HepG2 (cell line): ENCODE results near the gene CEACAM4. TPM values are rescaled to one million over a fixed set of nuclear protein-coding genes. Genes with fewer than 3 reads are reported as not detected.
A peak's percentile ranks its signal among the peaks of the same experiment; 100 is the strongest.

Source experiments
- ATAC-seq: fragments of 200-7000 bp; cut with Tn5 transposase; 3 replicates; pipeline ENCODE4 v1.9.1; 2020; ENCODE audit warnings: mild to moderate bottlenecking, moderate library complexity
- BruUV-seq: library from RNA; stranded (reverse); fragments of 400-500 nt; replicated peaks from 2 replicates; lab custom pipeline; 2021; lab: Mats Ljungman, UMichigan
- CTCF ChIA-PET: fragments of 300-600 bp; formaldehyde crosslinking; extraction: SDS; loops from one replicate; lab custom pipeline; 2021; ENCODE audit warnings: low total read pairs, inconsistent platforms, low intra/inter-chr PET ratio; lab: Yijun Ruan, JAX
- POLR2A ChIA-PET: fragments of 350-600 bp; sonication (Branson Sonifier 250); formaldehyde crosslinking; loops from one replicate; lab custom pipeline; 2020; ENCODE audit warnings: antibody characterized with exemption, inconsistent platforms; lab: Yijun Ruan, JAX
- DNase-seq: peaks from one replicate; pipeline ENCODE4 v3.0.0-alpha.2; 2015; ENCODE audit warnings: low spot score
- FAIRE-seq: peaks from 3 replicates; lab custom pipeline; 2011; peaks lifted over from hg19 to GRCh38; lab: Jason Lieb, UNC
- H2AFZ ChIP-seq: one replicate; pipeline ENCODE4 v1.6.1; 2011; ENCODE audit warnings: low read length, inconsistent platforms
- H3K27ac ChIP-seq: fragments of 300-600 bp; 3 replicates; pipeline ENCODE4 v1.8.0; 2011; ENCODE audit warnings: mixed run types, mild to moderate bottlenecking, mixed read lengths, low read length, inconsistent platforms; ENCODE audit not compliant: insufficient read depth; ENCODE audit errors: extremely low read length
- H3K27me3 ChIP-seq, 2 experiments: fragments of 200-600 bp in 1 of 2; 2 replicates in 1 of 2; 3 replicates in 1 of 2; pipeline versions ENCODE4 v1.6.0 to v1.8.0; 2011; ENCODE audit warnings: low read length in 2 of 2, mild to moderate bottlenecking in 2 of 2, moderate library complexity in 2 of 2, inconsistent platforms in 1 of 2; ENCODE audit not compliant: insufficient read depth in 2 of 2, control insufficient read depth in 1 of 2
- H3K36me3 ChIP-seq, 2 experiments: fragments of 200-600 bp in 1 of 2; replicated peaks in 1 of 2; 2 replicates in 1 of 2; 3 replicates in 1 of 2; pipeline versions ENCODE4 v1.5.1 to v1.8.0; 2011; ENCODE audit warnings: low read length in 2 of 2, inconsistent platforms in 1 of 2; ENCODE audit not compliant: insufficient read depth in 2 of 2, control insufficient read depth in 1 of 2
- H3K4me1 ChIP-seq: 2 replicates; pipeline ENCODE4 v1.5.1; 2012; ENCODE audit warnings: low read length, inconsistent platforms; ENCODE audit not compliant: insufficient read depth
- H3K4me2 ChIP-seq: 2 replicates; pipeline ENCODE4 v1.6.0; 2011; ENCODE audit warnings: low read depth, low read length, inconsistent platforms
- H3K4me3 ChIP-seq, 3 experiments: fragments of 200-600 bp in 1 of 3; sonication (generic), shearing (Covaris generic) in 1 of 3; replicated peaks in 1 of 3; 2 replicates each; pipeline ENCODE4 v1.5.1; 2011 to 2016; ENCODE audit warnings: low read length in 3 of 3, inconsistent platforms in 2 of 3, low read depth in 2 of 3, mild to moderate bottlenecking in 2 of 3, control low read depth in 1 of 3, mixed read lengths in 1 of 3; ENCODE audit not compliant: insufficient read depth in 1 of 3
- H3K79me2 ChIP-seq: one replicate; pipeline ENCODE4 v1.6.1; 2011; ENCODE audit warnings: low read length, inconsistent platforms; ENCODE audit not compliant: insufficient read depth
- H3K9ac ChIP-seq: 2 replicates; pipeline ENCODE4 v1.6.0; 2011; ENCODE audit warnings: mild to moderate bottlenecking, low read depth, low read length, inconsistent platforms; ENCODE audit not compliant: insufficient read depth
- H3K9me3 ChIP-seq: 2 replicates; pipeline ENCODE4 v1.5.1; 2012; ENCODE audit warnings: mild to moderate bottlenecking, low read length
- H4K20me1 ChIP-seq: 2 replicates; pipeline ENCODE4 v1.6.0; 2011; ENCODE audit warnings: inconsistent platforms, mild to moderate bottlenecking, low read length, moderate library complexity; ENCODE audit not compliant: insufficient read depth
- EED ChIP-seq: sonication (generic); formaldehyde crosslinking; IDR thresholded peaks from 2 replicates; pipeline ENCODE4 v1.5.0; 2020; ENCODE audit warnings: mild to moderate bottlenecking, missing genetic modification reagents
- HOXA5 ChIP-seq: sonication (generic); formaldehyde crosslinking; IDR thresholded peaks from 2 replicates; pipeline ENCODE4 v1.4.0; 2020; ENCODE audit warnings: missing genetic modification reagents
- MIER2 ChIP-seq: IDR thresholded peaks from 2 replicates; pipeline ENCODE4 v1.6.1; 2016; ENCODE audit warnings: missing biosample characterization, missing genetic modification reagents
- PHF20 ChIP-seq: sonication (generic); formaldehyde crosslinking; IDR thresholded peaks from 2 replicates; pipeline ENCODE4 v1.5.0; 2020; ENCODE audit warnings: mild to moderate bottlenecking, missing genetic modification reagents
- RAD21 ChIP-seq: fragments of 450-650 bp; formaldehyde crosslinking; IDR thresholded peaks from 2 replicates; pipeline ENCODE4 v1.5.0; 2020; ENCODE audit warnings: mild to moderate bottlenecking
- RBM39 ChIP-seq: fragments of 200-400 bp; formaldehyde crosslinking; IDR thresholded peaks from one replicate; pipeline ENCODE4 v1.6.1; 2018; ENCODE audit warnings: antibody characterized with exemption, mild to moderate bottlenecking, low read depth, low read length; ENCODE audit not compliant: poor library complexity, severe bottlenecking
- ZNF253 ChIP-seq: sonication (generic); formaldehyde crosslinking; IDR thresholded peaks from 2 replicates; pipeline ENCODE4 v1.8.0; 2022; ENCODE audit warnings: mild to moderate bottlenecking, missing genetic modification reagents, borderline replicate concordance
- ZSCAN30 ChIP-seq: sonication (generic); formaldehyde crosslinking; IDR thresholded peaks from 2 replicates; pipeline ENCODE4 v1.5.0; 2020; ENCODE audit warnings: mild to moderate bottlenecking, missing genetic modification reagents
- WGBS: methylation state at CpG from one replicate; pipeline ENCODE4 v1.1.6; 2017; ENCODE audit warnings: low lambda C conversion rate; 5-methylcytosine and 5-hydroxymethylcytosine counted together
- in situ Hi-C: cut with HindIII; loops from 2 replicates; pipeline ENCODE4 v1.10.0; 2017; ENCODE audit warnings: low pct_unique_long_range_greater_than_20kb; ENCODE audit not compliant: extremely low pct_ligation_motif_present
- intact Hi-C: fragments of 100-400 bp; cut with micrococcal nuclease; formaldehyde crosslinking; loops from one replicate; pipeline ENCODE4 v1.10.0; 2022; ENCODE audit not compliant: unreplicated experiment
- polyA plus RNA-seq, 8 experiments: library from polyadenylated mRNA; depleted of rRNA in 3 of 8; stranded (reverse) in 7 of 8; unstranded in 1 of 8; fragments of >200 nt; fragmentation: Illumina TruSeq in 4 of 8; extraction: Trizol in 4 of 8; gene quantifications; 2 replicates each; pipeline versions ENCODE4 v1.2.1 to v1.2.3, GENCODE V29; 2011 to 2016; ENCODE audit warnings: low read depth in 4 of 8, missing spikeins in 1 of 8, mixed read lengths in 1 of 8; ENCODE audit not compliant: insufficient read depth in 1 of 8
- total RNA-seq, 5 experiments: library from RNA; depleted of rRNA; stranded (reverse); fragments of >200 nt; fragmentation: Illumina TruSeq; extraction: Trizol; gene quantifications; 2 replicates each; pipeline ENCODE4 v1.2.3, GENCODE V29; 2016; ENCODE audit warnings: low read depth in 1 of 5

CEACAM4 gene
- total and polyA plus RNA-seq, 2 of the 13 experiments (the other 11 are each of a cell fraction or from before 2014, with no cell fraction given), result not detected

- TF ChIP-seq ZNF253 (CRISPR knock-in tag), result no peak
- peak; percentile 78 for TF ChIP-seq RAD21
These were observed 56.2 kb downstream of the CEACAM4 start (continued) for GRCh38 chr19:41570639-41571112.

- H3K36me3 ChIP-seq, result no peaks in the 10 kb centered on the region
- H3K4me3 ChIP-seq, result no peak overlapping the region
- H3K4me1 ChIP-seq, result no peaks in the 10 kb centered on the region
- peak; percentile 60 for ATAC-seq
- no peaks in the 10 kb centered on the region for H3K79me2 ChIP-seq
- POLR2A ChIA-PET, result no interaction called here
- no peak overlapping the region for H3K9ac ChIP-seq
- H3K9me3 ChIP-seq, result no peaks in the 10 kb centered on the region
- no peak for DNase-seq
- no TSS peak for BruUV-seq
- H3K27ac ChIP-seq, result no peak overlapping the region
- CTCF ChIA-PET, result interaction anchor here (1.3 to 2.0 kb wide), 2 partner anchors 28 to 121 kb away, joined by 8 to 37 read pairs; no protein-coding TSS in a partner anchor
- 21% methylated on average over 3 of the region's 3 CpGs for WGBS
- intact Hi-C loops, result loop anchor here (1.0 kb wide), 1 partner anchor 121 kb away; no protein-coding TSS in a partner anchor
- no peaks in the 10 kb centered on the region for H4K20me1 ChIP-seq
- no peak overlapping the region for H2AFZ ChIP-seq
- in situ Hi-C loops, result no loop called here
- peaks cover 0 to 8% of the 10 kb centered on the region in 2 experiments; a peak in 1 of 5 replicates for H3K27me3 ChIP-seq
- FAIRE-seq, result no peak
- no peak for TF ChIP-seq ZSCAN30 (CRISPR knock-in tag)
- no peak for TF ChIP-seq EED (CRISPR knock-in tag)
- no peak for TF ChIP-seq RBM39
- no peak for TF ChIP-seq MIER2 (CRISPR knock-in tag)
- TF ChIP-seq HOXA5 (CRISPR knock-in tag), result no peak
- no peak for TF ChIP-seq PHF20
- H3K4me2 ChIP-seq, result no peak overlapping the region
These were observed 56.7 kb downstream of the CEACAM4 start for GRCh38 chr19:41570179-41570578.
